ENCODE results near the gene TNC.

TNC gene

GRCh38 chr9:115103746-115104477, 14.0 kb downstream of the TNC start:
- DNase-seq (ENCODE audit: low read depth in 2 of 2): no peak

- no peak for DNase-seq (ENCODE audit: low read depth in 2 of 2)
Measured at GRCh38 chr9:115099901-115100300, 18.1 kb downstream of the TNC start.

- DNase-seq (ENCODE audit: low read depth in 2 of 2): no peak
Measured at GRCh38 chr9:115098226-115098965, 19.6 kb downstream of the TNC start.

DNA sequence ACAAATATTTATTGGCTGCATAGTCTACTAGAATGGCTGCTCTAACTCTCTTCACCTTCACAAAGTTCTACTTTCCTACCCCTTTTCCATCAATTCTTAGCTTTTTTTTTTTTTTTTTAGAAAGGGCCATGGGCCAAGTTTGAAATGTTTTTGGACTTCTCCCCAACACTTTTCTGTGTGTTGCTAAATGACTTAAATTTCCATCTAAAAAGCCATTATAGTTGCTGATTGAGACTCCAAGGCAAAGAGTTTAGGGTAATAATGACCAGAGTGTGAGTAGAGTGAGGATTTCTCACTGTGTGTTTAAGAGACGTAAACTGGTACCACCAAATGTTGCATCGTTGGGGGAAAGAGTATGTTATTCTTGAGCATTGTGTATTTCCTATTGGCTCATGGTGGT, 24.4 kb downstream of the TNC start:
- no peak for DNase-seq (ENCODE audit: low read depth in 2 of 2)

DNA sequence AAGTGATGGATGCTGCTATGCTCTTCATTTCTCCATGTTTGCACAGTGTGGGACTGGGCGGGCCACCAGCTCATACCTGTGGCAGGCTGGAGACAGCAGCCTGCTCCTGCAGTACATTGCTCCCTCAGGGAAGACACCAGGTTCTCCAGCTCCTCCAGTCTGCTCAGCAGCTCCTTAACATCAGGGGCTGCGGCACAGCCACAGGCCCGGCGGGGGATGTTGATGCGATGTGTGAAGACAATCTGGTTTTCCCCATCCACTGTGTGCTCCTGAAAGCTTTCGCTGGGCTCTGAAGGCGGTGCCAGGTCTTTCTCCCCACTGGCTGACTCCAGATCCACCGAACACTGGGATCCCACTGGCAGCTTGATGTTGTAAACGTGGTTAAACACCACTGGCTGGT, 27.5 kb downstream of the TNC start:
- no peak for DNase-seq (ENCODE audit: low read depth in 2 of 2)

DNA sequence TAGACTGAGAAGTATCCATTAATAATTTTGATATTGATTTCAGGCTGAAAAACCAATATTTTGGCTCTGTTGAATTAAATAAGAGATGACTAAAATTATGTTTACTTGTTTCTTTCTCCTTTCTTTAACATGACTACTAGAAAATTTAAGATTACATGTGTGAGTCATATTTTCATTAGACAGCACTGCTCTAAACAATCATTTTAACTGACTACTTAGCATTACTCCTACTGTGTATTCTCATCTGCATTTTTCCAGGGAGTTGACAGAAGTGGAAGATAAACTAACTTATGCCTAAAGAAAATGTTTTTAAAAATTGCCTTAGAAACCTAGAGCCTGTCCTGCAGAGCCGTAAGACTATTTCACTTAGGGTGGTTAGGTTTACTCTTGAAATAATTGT, 29.1 kb downstream of the TNC start:
- no peak for DNase-seq (ENCODE audit: low read depth in 2 of 2)

DNA sequence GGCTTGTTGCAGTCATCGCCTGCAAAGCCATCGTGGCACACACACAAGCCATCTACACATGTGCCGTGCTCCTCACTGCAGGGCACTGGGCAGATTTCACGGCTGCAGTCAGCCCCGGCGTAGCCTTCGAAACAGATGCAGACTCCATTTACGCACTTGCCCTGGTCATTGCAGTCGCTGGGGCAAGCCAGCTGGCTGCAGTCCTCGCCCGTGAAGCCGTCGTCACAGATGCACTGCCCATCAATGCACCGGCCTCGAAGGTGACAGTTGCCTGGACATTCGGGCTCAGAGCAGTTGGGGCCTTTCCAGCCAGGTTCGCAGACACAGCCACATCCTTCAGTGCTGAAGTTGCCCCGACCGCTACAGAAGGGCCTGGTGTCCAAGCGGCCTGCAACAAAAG, 31.1 kb downstream of the TNC start:
- DNase-seq (ENCODE audit: low read depth in 2 of 2): no peak

- no peak for DNase-seq (ENCODE audit: low read depth in 2 of 2)
Measured at GRCh38 chr9:115086461-115086860, 31.5 kb downstream of the TNC start.

DNA sequence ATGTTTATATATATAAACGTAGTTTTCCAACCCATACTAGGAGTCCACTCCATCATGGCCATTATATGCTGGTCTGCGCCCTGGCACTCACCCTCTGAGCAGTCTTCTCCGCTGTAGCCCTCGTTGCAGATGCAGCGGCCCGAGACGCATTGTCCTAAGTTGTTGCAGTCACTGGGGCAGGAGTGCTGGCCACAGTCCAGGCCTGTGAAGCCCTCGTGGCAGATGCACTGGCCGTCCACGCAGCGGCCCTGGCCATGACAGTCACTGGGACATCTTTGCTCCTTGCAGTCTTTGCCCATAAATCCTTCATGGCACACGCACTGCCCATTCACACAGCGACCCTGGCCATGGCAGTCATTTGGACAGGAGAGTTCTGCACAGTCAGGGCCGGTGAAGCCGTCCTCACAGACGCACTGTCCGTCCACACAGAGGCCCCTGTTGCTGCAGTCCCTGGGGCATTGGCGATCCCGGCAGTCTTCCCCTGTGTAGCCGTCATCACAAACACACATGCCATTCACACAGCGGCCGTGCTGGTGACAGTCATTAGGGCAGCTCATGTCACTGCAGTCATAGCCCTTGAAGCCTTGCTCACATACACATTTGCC, 32.1 kb downstream of the TNC start:
- DNase-seq (ENCODE audit: low read depth in 2 of 2): no peak

- no peak for DNase-seq (ENCODE audit: low read depth in 2 of 2)
Measured at GRCh38 chr9:115084709-115085108, 33.2 kb downstream of the TNC start.

GRCh38 chr9:115084157-115084556, 33.8 kb downstream of the TNC start:
- no peak for DNase-seq (ENCODE audit: low read depth in 2 of 2)

DNA sequence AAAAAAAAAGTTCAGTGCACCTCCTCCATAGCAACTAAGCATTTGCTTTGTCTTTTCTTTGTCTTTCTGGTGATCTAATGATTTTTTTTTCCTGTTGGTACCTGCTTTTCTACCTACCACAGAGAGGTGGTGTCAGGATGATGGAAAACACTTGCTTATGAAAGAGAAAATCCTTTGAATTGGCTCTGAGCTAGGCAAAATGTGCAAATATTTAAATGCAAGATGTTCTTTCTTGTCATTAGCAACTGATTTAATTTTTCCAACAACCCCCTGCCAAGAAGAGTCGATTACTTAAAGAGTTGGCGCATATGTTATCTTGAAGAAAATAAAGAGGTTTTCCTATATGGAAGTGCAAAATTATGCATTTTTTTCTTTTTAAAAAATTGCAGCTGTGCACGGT, 37.7 kb downstream of the TNC start:
- no peak for DNase-seq (ENCODE audit: low read depth in 2 of 2)

GRCh38 chr9:115079156-115079555, 38.8 kb downstream of the TNC start:
- no peak for DNase-seq (ENCODE audit: low read depth in 2 of 2)

DNA sequence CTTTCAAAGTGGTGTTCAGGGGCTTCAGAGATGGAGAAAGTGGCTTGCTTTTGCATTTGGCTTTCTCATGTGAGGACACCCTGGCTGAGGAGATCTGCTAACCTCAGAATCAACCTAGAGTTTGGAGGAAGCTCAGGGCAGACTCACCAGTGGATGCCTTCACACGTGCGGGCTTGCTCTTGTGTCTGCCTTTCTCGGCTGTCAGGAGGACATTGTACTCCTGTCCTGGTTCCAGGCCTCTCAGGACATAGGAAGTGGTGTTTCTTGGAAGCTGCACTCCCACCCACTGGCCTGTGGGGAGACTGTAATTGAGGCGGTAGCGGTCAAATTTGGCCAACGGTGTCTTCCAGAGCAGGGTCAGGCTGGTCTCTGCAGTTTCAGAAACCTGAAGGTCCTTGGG, 44.5 kb downstream of the TNC start:
- DNase-seq (ENCODE audit: low read depth in 2 of 2): no peak

DNA sequence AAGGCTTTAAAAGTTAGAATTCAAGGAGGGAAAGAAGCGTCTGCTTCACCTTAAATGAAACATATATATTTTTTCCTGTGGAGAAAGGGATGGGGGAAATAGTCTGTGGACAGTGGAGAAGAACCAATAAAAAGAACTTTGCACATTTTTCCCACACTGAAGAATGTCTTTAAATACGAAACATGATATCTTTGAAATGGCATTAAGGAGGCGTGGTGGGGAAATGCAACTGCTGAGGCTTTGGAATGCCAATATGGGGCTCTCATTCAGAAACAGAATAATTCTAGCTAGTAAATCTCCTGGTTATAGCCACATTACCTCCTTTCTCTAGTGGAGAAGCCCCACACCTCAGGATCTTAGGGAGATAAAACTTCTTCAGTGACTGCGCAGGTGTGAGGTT, 46.8 kb downstream of the TNC start:
- no peak for DNase-seq (ENCODE audit: low read depth in 2 of 2)

GRCh38 chr9:115069771-115070170, 48.2 kb downstream of the TNC start:
- DNase-seq (ENCODE audit: low read depth in 2 of 2): no peak

DNA sequence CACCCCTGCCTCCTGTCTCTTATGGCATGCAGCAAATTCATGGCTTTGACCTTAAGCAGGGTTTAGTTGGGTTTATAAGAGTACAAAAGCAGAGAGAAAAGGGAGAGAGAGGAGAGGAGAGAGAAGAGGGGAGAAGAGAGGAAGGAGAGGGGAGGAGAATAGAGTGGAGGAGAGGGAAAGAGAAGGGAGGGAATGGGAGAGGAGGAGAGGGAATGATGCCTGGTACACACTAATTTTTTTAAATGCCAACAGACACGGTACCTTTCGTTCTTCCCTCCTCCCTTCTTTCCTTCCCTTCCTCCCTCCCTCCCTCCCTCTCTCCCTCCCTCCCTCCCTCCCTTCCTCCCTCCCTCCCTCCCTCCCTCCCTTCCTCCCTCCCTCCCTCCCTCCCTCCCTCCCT, 48.7 kb downstream of the TNC start:
- DNase-seq (ENCODE audit: low read depth in 2 of 2): no peak

GRCh38 chr9:115068031-115068430, 49.9 kb downstream of the TNC start:
- DNase-seq (ENCODE audit: low read depth in 2 of 2): no peak

DNA sequence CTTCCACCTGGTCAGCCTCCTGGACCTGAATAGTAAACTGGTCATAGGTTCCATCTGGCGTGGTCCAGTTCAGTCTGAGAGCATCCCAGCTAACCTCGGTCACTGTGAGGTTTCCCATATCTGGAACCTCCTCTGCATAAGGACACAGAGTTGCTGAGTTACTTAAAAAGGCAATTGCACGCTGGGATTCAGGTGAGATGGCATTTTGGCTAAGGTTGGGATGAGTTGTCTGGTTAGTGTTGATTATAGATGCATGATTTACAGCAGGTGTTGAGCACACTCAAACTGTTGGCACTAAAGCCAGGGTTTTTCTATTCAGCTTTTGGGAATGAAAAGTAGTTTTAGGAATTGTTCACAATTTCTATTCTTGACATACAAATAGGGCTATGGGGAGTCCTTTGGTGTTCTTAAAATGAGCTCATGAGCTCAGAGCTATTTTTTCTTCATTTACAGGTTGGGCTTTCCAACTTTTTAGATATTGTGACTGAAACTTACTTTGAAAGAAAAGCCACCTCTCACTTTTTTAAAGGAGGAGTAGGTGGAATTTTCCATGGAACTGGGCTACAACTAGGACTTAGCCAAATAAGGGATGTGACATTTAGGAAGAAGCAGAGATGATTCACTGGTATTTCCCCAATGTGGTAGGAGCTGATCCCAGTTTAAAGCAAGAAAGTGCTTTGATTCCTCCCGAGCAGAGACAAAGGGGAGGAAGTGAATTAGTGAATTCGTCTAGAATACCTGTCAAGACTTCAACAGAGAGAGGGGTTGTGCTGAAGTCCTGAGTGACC, 54.7 kb downstream of the TNC start:
- DNase-seq (ENCODE audit: low read depth in 2 of 2): no peak

DNA sequence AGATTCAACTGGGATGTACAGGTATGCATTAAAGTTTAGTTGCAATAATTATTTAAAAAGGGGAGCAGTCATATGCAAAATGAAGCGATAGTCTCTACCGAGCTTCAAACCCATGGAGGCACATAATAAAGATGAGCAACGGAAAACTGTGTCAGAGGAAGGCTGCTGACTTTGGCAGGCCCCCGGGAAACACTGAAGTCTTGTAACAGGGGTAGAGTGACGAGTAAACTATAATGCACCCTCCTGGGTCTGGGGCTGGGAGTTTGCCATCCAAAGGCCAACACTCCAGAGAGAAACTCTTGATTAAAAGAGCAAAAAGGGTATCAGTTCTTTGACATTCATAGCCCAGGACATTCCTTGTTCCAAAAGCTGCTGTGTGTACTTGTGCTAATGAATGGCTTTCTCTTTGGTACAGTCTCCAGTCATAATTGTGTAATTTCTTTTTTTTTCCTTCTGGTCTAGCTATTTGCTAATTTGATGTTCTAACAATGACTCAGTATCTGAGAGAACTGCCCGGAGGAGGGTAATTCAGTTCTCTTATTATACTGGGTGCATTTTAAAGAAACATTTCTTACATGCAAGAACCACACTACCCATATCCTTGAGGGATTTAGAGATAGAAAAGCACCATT, 59.2 kb downstream of the TNC start:
- DNase-seq (ENCODE audit: low read depth in 2 of 2): no peak

DNA sequence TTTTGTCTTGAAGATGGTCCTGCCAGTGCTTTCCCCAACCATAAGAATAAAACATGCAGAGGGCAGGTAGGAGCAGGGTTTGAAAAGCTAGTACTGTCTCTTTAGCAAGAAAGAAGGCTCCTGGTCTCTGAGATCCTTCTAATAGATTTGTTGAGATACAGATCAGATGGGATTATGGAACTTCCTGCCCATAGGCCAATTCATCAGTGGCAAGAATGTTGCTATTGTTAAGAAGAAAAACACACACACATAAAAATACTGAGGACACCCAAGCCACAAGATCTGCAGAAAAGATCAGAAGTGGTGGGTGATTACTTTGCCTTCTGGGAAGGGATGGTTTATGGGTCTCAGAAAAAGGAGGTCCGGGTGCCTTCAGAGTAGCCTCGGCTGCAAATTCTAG, 59.8 kb downstream of the TNC start:
- DNase-seq (ENCODE audit: low read depth in 2 of 2): no peak

DNA sequence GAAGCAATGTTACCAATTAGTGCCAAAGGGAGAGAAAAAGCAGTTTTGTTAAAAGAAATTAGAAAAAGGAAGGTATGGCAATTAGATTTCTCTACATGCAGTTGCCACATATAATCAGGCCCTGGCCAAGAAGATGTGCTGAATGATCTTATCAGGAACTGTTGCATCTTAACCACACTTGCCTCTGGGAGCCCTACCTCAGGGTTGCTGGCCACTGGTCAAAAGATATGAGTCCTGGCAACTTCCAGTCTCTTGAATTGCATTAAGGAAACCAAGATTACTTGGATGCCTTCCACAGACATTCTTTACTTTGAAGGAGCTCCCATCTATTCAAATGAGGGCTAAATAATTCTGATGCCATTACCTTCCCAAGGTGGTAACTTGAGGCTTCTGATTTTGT, 60.4 kb downstream of the TNC start:
- DNase-seq (ENCODE audit: low read depth in 2 of 2): no peak

Measured in stimulated activated CD8-positive, alpha-beta memory T cell treated with anti-CD3 and anti-CD28 coated beads, Interleukin-2, amount 100 ng/mL, for 48 hours (primary cell).